Ovary (tissue), 3 donors: ENCODE measurements around the gene CDK15.

Source experiments
- CTCF ChIP-seq, 3 donors: fragments of 450-650 bp in 2 of 3; fragments of 200-600 bp in 1 of 3; IDR thresholded peaks; one replicate each; pipeline versions ENCODE4 v1.5.1 to v1.8.0; 2016 to 2022; ENCODE audit warnings: antibody characterized with exemption in 3 of 3, mild to moderate bottlenecking in 1 of 3
- POLR2A ChIP-seq: fragments of 450-650 bp; IDR thresholded peaks from one replicate; pipeline ENCODE4 v1.6.1; 2017; ENCODE audit warnings: antibody characterized with exemption, mild to moderate bottlenecking, moderate library complexity
- donor health status: DM: no; HTN: no; CAD: no.

DNA sequence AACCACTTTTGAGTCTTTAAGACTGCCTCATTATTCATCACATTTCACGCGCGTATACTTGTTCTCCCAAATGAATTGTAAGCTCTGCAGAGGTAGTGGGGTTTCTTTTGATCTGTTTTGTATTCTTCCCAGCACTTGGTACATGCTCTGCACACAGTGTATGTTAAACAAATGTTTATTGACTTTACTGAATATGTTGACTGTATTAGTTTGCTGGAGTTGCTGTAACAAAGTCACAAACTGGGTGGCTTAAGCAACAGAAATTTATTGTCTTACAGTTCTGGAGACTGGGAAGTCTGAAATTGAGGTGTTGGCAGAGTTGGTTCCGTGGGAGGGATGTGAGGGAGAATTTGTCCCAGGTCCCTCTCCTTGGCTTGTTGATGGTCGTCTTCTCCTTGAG lies 65.1 kb downstream of the CDK15 start:
- TF ChIP-seq CTCF (IDR thresholded peaks at IDR 0.05) (no peak), POLR2A (no peak)
